ENCODE data around the gene PGRMC2. TPM values are rescaled to one million over a fixed set of nuclear protein-coding genes. Genes with fewer than 3 reads are reported as not detected.
A peak's percentile ranks its signal among the peaks of the same experiment; 100 is the strongest.

Gene PGRMC2, protein sequence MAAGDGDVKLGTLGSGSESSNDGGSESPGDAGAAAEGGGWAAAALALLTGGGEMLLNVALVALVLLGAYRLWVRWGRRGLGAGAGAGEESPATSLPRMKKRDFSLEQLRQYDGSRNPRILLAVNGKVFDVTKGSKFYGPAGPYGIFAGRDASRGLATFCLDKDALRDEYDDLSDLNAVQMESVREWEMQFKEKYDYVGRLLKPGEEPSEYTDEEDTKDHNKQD
- 100 to 1,000 TPM in 1 of 4 donors, 10 to 100 TPM in 3; 47.3 to 116 (median 52.7) TPM for polyA plus RNA-seq
- long read RNA-seq, donor 1, transcript PGRMC2-208 (3 exons, 3,783 nt): major isoform, 97 of 103 reads
- long read RNA-seq, donor 1, transcript PGRMC2-202 (2 exons, 2,858 nt): minor isoform, 6 of 103 reads
- long read RNA-seq, donor 1, partial matches to known transcripts: 0 of 103 reads
- long read RNA-seq, donor 1, other reads (novel, unspliced or antisense): 0 of 103 reads
- long read RNA-seq, donor 2, transcript PGRMC2-208 (3 exons, 3,783 nt): major isoform, 30 of 32 reads
- long read RNA-seq, donor 2, partial matches to known transcripts: 0 of 32 reads
- long read RNA-seq, donor 2, other reads (novel, unspliced or antisense): 0 of 32 reads
- long read RNA-seq, donor 3, transcript PGRMC2-208 (3 exons, 3,783 nt): major isoform, 37 of 52 reads
- long read RNA-seq, donor 3, transcript PGRMC2-202 (2 exons, 2,858 nt): minor isoform, 5 of 52 reads
- long read RNA-seq, donor 3, partial matches to known transcripts: 10 of 52 reads
- long read RNA-seq, donor 3, other reads (novel, unspliced or antisense): 0 of 52 reads
- long read RNA-seq, donor 4, partial matches to known transcripts: 0 of 1 reads
- long read RNA-seq, donor 4, other reads (novel, unspliced or antisense): 0 of 1 reads
- long read RNA-seq, donor 5, transcript PGRMC2-208 (3 exons, 3,783 nt): major isoform, 12 of 13 reads
- long read RNA-seq, donor 5, partial matches to known transcripts: 0 of 13 reads
- long read RNA-seq, donor 5, other reads (novel, unspliced or antisense): 0 of 13 reads
- long read RNA-seq, donor 6, transcript PGRMC2-202 (2 exons, 2,858 nt): minor isoform, 7 of 85 reads
- long read RNA-seq, donor 6, transcript PGRMC2-208 (3 exons, 3,783 nt): major isoform, 71 of 85 reads
- long read RNA-seq, donor 6, partial matches to known transcripts: 7 of 85 reads
- long read RNA-seq, donor 6, other reads (novel, unspliced or antisense): 0 of 85 reads
- long read RNA-seq, donor 7, transcript PGRMC2-202 (2 exons, 2,858 nt): minor isoform, 12 of 70 reads
- long read RNA-seq, donor 7, transcript PGRMC2-208 (3 exons, 3,783 nt): major isoform, 58 of 70 reads
- long read RNA-seq, donor 7, partial matches to known transcripts: 0 of 70 reads
- long read RNA-seq, donor 7, other reads (novel, unspliced or antisense): 0 of 70 reads
- long read RNA-seq, donor 8, transcript PGRMC2-208 (3 exons, 3,783 nt): major isoform, 5 of 5 reads
- long read RNA-seq, donor 8, partial matches to known transcripts: 0 of 5 reads
- long read RNA-seq, donor 8, other reads (novel, unspliced or antisense): 0 of 5 reads
- long read RNA-seq, donor 9, transcript PGRMC2-208 (3 exons, 3,783 nt): major isoform, 15 of 16 reads
- long read RNA-seq, donor 9, partial matches to known transcripts: 0 of 16 reads
- long read RNA-seq, donor 9, other reads (novel, unspliced or antisense): 0 of 16 reads
- long read RNA-seq, donor 10, transcript PGRMC2-202 (2 exons, 2,858 nt): minor isoform, 7 of 72 reads
- long read RNA-seq, donor 10, transcript PGRMC2-208 (3 exons, 3,783 nt): major isoform, 65 of 72 reads
- long read RNA-seq, donor 10, partial matches to known transcripts: 0 of 72 reads
- long read RNA-seq, donor 10, other reads (novel, unspliced or antisense): 0 of 72 reads

DNA sequence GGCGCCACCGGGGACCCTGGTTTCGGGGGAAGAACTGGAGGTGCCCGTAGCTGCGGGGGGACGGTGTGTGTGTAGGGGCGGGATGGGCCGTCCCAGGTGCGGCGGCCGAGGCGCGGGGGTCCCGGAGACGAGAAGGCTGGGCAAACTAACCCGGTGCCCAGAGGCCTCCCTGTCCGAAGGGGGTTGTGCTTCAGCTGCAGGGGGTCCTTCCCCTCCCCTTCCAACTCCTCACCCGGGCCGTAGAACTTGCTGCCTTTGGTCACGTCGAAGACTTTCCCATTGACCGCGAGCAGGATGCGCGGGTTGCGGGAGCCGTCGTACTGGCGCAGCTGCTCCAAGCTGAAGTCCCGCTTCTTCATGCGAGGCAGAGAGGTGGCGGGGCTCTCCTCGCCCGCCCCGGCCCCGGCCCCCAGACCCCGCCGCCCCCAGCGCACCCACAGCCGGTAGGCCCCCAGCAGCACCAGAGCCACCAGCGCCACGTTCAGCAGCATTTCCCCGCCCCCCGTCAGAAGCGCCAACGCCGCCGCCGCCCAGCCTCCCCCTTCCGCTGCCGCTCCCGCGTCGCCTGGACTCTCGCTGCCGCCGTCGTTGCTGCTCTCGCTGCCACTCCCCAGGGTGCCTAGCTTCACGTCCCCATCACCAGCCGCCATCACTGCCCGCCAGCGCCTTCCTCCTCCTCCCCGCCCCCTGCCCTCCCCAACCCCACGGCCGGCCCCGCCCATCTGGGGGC lies at the start of gene PGRMC2:
TSS of gene PGRMC2 (minus strand) at position 673 of the 730 bp plus-strand sequence. CDS start at position 650, 23 bp downstream.
- WGBS, 3 donors: 1% methylated on average over 36 to 67 of the region's 67 CpGs
- FAIRE-seq (no peak), DNase-seq (peak; percentile 35 to 62)
- H3K27me3 ChIP-seq (ENCODE audit: control insufficient read depth in 3 of 3, insufficient read depth in 3 of 3, low read length in 3 of 3): no peaks in the 10 kb centered on the region
- no peaks in the 10 kb centered on the region for H3K9me3 ChIP-seq (ENCODE audit: control insufficient read depth in 2 of 2, insufficient read depth in 1 of 2, low read depth in 1 of 2, low read length in 1 of 2)
- peak within 1 kb of the TSS; percentile 93 to 97 (median 96) for H3K27ac ChIP-seq (ENCODE audit: low read depth in 1 of 3, low read length in 2 of 3)
- H3K4me3 ChIP-seq (ENCODE audit: low read depth in 1 of 3, low read length in 3 of 3): peak within 1 kb of the TSS; percentile 84 to 95 (median 85)
- H3K4me1 ChIP-seq (ENCODE audit: control insufficient read depth in 3 of 3, insufficient read depth in 2 of 3, low read depth in 1 of 3, low read length in 2 of 3): peaks cover 5 to 9% (median 6%) of the 10 kb centered on the region in 3 donors
- H3K36me3 ChIP-seq (ENCODE audit: control insufficient read depth in 3 of 3, insufficient read depth in 2 of 3, low read depth in 1 of 3, low read length in 3 of 3): peaks cover 0 to 4% (median 0%) of the 10 kb centered on the region in 3 donors

DNA sequence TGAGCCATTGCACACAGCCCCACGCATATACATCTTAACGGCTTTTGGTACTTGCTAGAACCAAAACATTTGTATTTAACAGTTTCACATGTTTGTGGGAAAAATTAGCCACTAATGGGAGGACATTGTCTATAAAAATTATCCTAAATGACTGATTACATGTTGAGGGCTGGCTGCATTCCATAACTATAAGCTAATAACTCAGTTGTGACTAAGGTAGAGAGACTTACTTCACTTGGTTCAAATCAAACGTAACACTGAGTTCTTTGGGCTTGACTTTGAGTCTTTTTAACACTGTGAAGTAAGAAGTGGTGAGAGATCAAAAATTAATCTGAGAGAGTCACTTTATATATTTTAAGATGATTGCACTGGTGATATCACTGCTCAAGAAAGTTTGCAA lies 47.9 kb upstream of the PGRMC2 start:
- Histone ChIP-seq H3K27me3 (ENCODE audit: control insufficient read depth in 3 of 3, insufficient read depth in 3 of 3, low read length in 3 of 3) (no peaks in the 10 kb centered on the region), H3K36me3 (ENCODE audit: control insufficient read depth in 3 of 3, insufficient read depth in 2 of 3, low read depth in 1 of 3, low read length in 3 of 3) (no peaks in the 10 kb centered on the region), H3K27ac (ENCODE audit: low read depth in 1 of 3, low read length in 2 of 3) (no peak overlapping the region), H3K4me1 (ENCODE audit: control insufficient read depth in 3 of 3, insufficient read depth in 2 of 3, low read depth in 1 of 3, low read length in 2 of 3) (no peaks in the 10 kb centered on the region), H3K4me3 (ENCODE audit: low read depth in 1 of 3, low read length in 3 of 3) (no peak overlapping the region), H3K9me3 (ENCODE audit: control insufficient read depth in 2 of 2, insufficient read depth in 1 of 2, low read depth in 1 of 2, low read length in 1 of 2) (no peaks in the 10 kb centered on the region)
- DNase-seq: no peak
- 87 to 88% (median 87%) methylated on average over 3 of the region's 3 CpGs for WGBS, 3 donors
- no peak for FAIRE-seq

DNA sequence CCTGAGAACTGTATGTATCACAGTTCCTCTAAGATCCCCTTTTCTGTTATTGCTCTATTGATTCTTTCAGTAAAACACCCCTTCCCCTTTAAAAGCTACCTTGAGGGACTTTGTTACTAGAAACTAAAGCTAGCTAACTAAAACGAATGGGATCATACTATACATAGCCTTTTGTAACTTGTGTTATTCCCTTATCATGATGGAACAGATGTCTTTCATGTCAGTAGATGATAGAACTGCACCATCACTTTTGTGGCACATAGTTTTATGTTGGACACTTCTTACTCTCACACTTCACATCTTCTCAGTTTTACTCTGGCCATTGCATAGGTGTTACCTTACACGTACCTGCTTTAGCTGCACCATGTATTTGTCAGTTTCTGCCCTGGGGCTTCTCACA lies 46.6 kb upstream of the PGRMC2 start:
- no peaks in the 10 kb centered on the region for H3K27me3 ChIP-seq (ENCODE audit: control insufficient read depth in 3 of 3, insufficient read depth in 3 of 3, low read length in 3 of 3)
- FAIRE-seq (no peak), DNase-seq (no peak)
- no peaks in the 10 kb centered on the region for H3K9me3 ChIP-seq (ENCODE audit: control insufficient read depth in 2 of 2, insufficient read depth in 1 of 2, low read depth in 1 of 2, low read length in 1 of 2)
- no peak overlapping the region for H3K27ac ChIP-seq (ENCODE audit: low read depth in 1 of 3, low read length in 2 of 3)
- H3K4me3 ChIP-seq (ENCODE audit: low read depth in 1 of 3, low read length in 3 of 3): no peak overlapping the region
- 71 to 79% (median 76%) methylated on average over 2 of the region's 2 CpGs for WGBS, 3 donors
- H3K4me1 ChIP-seq (ENCODE audit: control insufficient read depth in 3 of 3, insufficient read depth in 2 of 3, low read depth in 1 of 3, low read length in 2 of 3): no peaks in the 10 kb centered on the region
- H3K36me3 ChIP-seq (ENCODE audit: control insufficient read depth in 3 of 3, insufficient read depth in 2 of 3, low read depth in 1 of 3, low read length in 3 of 3): no peaks in the 10 kb centered on the region

GRCh38 chr4:128333309-128334018 lies 45.9 kb upstream of the PGRMC2 start:
- DNase-seq: no peak
- no peak for FAIRE-seq
- Histone ChIP-seq H3K27me3 (ENCODE audit: control insufficient read depth in 3 of 3, insufficient read depth in 3 of 3, low read length in 3 of 3) (no peaks in the 10 kb centered on the region), H3K4me1 (ENCODE audit: control insufficient read depth in 3 of 3, insufficient read depth in 2 of 3, low read depth in 1 of 3, low read length in 2 of 3) (no peaks in the 10 kb centered on the region), H3K27ac (ENCODE audit: low read depth in 1 of 3, low read length in 2 of 3) (no peak overlapping the region), H3K4me3 (ENCODE audit: low read depth in 1 of 3, low read length in 3 of 3) (no peak overlapping the region), H3K9me3 (ENCODE audit: control insufficient read depth in 2 of 2, insufficient read depth in 1 of 2, low read depth in 1 of 2, low read length in 1 of 2) (no peaks in the 10 kb centered on the region), H3K36me3 (ENCODE audit: control insufficient read depth in 3 of 3, insufficient read depth in 2 of 3, low read depth in 1 of 3, low read length in 3 of 3) (no peaks in the 10 kb centered on the region)
- 91 to 92% (median 91%) methylated on average over 6 of the region's 6 CpGs for WGBS, 3 donors

DNA sequence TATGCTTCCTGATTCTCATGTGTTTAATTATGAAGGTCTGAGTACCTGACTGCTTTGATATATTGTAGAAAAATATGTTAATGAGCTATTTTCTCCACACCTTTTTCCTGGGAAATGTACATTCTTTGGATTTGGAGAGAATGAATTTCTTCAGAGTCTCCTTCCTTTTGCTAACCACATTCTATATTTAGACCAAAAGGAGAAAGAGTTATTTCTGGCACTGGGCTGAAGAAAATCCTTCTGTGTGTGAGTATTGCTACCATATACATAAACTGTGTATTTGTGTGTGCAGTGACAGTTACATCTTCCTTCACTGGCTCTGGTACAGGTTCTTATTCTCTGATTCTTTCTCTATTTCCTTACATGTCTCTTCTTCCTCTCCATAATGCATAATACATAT lies 44.5 kb upstream of the PGRMC2 start:
- no peaks in the 10 kb centered on the region for H3K9me3 ChIP-seq (ENCODE audit: control insufficient read depth in 2 of 2, insufficient read depth in 1 of 2, low read depth in 1 of 2, low read length in 1 of 2)
- no peak overlapping the region for H3K4me3 ChIP-seq (ENCODE audit: low read depth in 1 of 3, low read length in 3 of 3)
- H3K27me3 ChIP-seq (ENCODE audit: control insufficient read depth in 3 of 3, insufficient read depth in 3 of 3, low read length in 3 of 3): no peaks in the 10 kb centered on the region
- DNase-seq (no peak), FAIRE-seq (no peak)
- H3K27ac ChIP-seq (ENCODE audit: low read depth in 1 of 3, low read length in 2 of 3): no peak overlapping the region
- H3K36me3 ChIP-seq (ENCODE audit: control insufficient read depth in 3 of 3, insufficient read depth in 2 of 3, low read depth in 1 of 3, low read length in 3 of 3): no peaks in the 10 kb centered on the region
- H3K4me1 ChIP-seq (ENCODE audit: control insufficient read depth in 3 of 3, insufficient read depth in 2 of 3, low read depth in 1 of 3, low read length in 2 of 3): no peaks in the 10 kb centered on the region

- FAIRE-seq (no peak), DNase-seq (no peak)
- Histone ChIP-seq H3K4me1 (ENCODE audit: control insufficient read depth in 3 of 3, insufficient read depth in 2 of 3, low read depth in 1 of 3, low read length in 2 of 3) (no peaks in the 10 kb centered on the region), H3K27ac (ENCODE audit: low read depth in 1 of 3, low read length in 2 of 3) (no peak overlapping the region), H3K36me3 (ENCODE audit: control insufficient read depth in 3 of 3, insufficient read depth in 2 of 3, low read depth in 1 of 3, low read length in 3 of 3) (no peaks in the 10 kb centered on the region), H3K9me3 (ENCODE audit: control insufficient read depth in 2 of 2, insufficient read depth in 1 of 2, low read depth in 1 of 2, low read length in 1 of 2) (no peaks in the 10 kb centered on the region), H3K27me3 (ENCODE audit: control insufficient read depth in 3 of 3, insufficient read depth in 3 of 3, low read length in 3 of 3) (no peaks in the 10 kb centered on the region), H3K4me3 (ENCODE audit: low read depth in 1 of 3, low read length in 3 of 3) (no peak overlapping the region)
- 89 to 93% (median 92%) methylated on average over 4 of the region's 4 CpGs for WGBS, 3 donors
Measured at GRCh38 chr4:128329638-128330037, 42.0 kb upstream of the PGRMC2 start.

DNA sequence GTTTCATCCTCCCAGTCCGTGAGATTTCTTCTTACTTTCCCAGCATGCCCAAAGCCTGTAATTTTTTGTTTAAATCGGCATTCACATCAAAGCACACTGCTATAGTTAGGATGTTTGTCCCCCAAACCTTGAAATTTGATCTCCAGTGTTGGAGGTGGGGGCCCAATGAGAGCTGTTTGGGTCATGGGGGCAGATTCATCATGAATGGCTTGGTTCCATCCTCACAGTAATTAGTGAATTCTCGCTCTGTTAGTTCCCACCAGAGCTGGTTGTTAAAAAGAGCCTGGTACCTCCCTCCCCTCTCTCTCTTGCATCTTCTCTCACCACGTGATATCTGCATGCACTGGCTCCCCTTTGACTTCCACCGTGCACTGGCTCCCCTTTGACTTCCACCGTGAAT lies 40.5 kb upstream of the PGRMC2 start:
- no peaks in the 10 kb centered on the region for H3K9me3 ChIP-seq (ENCODE audit: control insufficient read depth in 2 of 2, insufficient read depth in 1 of 2, low read depth in 1 of 2, low read length in 1 of 2)
- WGBS, 3 donors: 81 to 94% (median 92%) methylated on average over 6 of the region's 6 CpGs
- FAIRE-seq: no peak

More for the DNA sequence above, 40.5 kb upstream of the PGRMC2 start:
- Histone ChIP-seq H3K36me3 (ENCODE audit: control insufficient read depth in 3 of 3, insufficient read depth in 2 of 3, low read depth in 1 of 3, low read length in 3 of 3) (no peaks in the 10 kb centered on the region), H3K27ac (ENCODE audit: low read depth in 1 of 3, low read length in 2 of 3) (no peak overlapping the region), H3K4me3 (ENCODE audit: low read depth in 1 of 3, low read length in 3 of 3) (no peak overlapping the region), H3K4me1 (ENCODE audit: control insufficient read depth in 3 of 3, insufficient read depth in 2 of 3, low read depth in 1 of 3, low read length in 2 of 3) (no peaks in the 10 kb centered on the region), H3K27me3 (ENCODE audit: control insufficient read depth in 3 of 3, insufficient read depth in 3 of 3, low read length in 3 of 3) (no peaks in the 10 kb centered on the region)
- DNase-seq: no peak

Measured in small intestine (tissue), 16 donors.